Calu3 (cell line): ENCODE measurements around the gene SV2B. TPM values are rescaled to one million over a fixed set of nuclear protein-coding genes. Genes with fewer than 3 reads are reported as not detected.

Source experiments
- BruUV-seq: library from RNA; stranded (reverse); fragments of 400-500 nt; replicated peaks from 2 replicates; lab custom pipeline; 2021; lab: Mats Ljungman, UMichigan
- CTCF ChIA-PET: fragments of 300-600 bp; sonication (Branson Sonifier 250); formaldehyde crosslinking; loops from one replicate; lab custom pipeline; 2022; ENCODE audit warnings: antibody characterized with exemption; lab: Charles Lee
- DNase-seq: peaks from one replicate; pipeline ENCODE4 v3.0.0; 2022
- H3K27ac Mint-ChIP-seq: one replicate; pipeline ENCODE4 v1.8.0; 2022; ENCODE audit warnings: mixed read lengths; ENCODE audit not compliant: unreplicated experiment
- H3K27me3 Mint-ChIP-seq: one replicate; pipeline ENCODE4 v1.8.0; 2022; ENCODE audit warnings: mixed read lengths; ENCODE audit not compliant: unreplicated experiment
- H3K36me3 Mint-ChIP-seq: one replicate; pipeline ENCODE4 v1.8.0; 2022; ENCODE audit warnings: mild to moderate bottlenecking, moderate library complexity, mixed read lengths; ENCODE audit not compliant: insufficient read depth, unreplicated experiment
- H3K4me1 Mint-ChIP-seq: one replicate; pipeline ENCODE4 v1.8.0; 2022; ENCODE audit warnings: mild to moderate bottlenecking, low read depth, mixed read lengths; ENCODE audit not compliant: unreplicated experiment
- H3K4me3 Mint-ChIP-seq: one replicate; pipeline ENCODE4 v1.8.0; 2022; ENCODE audit warnings: mild to moderate bottlenecking, low read depth, moderate library complexity, mixed read lengths; ENCODE audit not compliant: unreplicated experiment
- H3K9me3 Mint-ChIP-seq: one replicate; pipeline ENCODE4 v1.8.0; 2022; ENCODE audit warnings: low read depth, mixed read lengths; ENCODE audit not compliant: unreplicated experiment
- intact Hi-C: fragments of 100-400 bp; cut with micrococcal nuclease; formaldehyde crosslinking; loops from one replicate; pipeline ENCODE4 v1.10.0; 2022; ENCODE audit not compliant: unreplicated experiment
- total RNA-seq: library from RNA; stranded (reverse); gene quantifications from 2 replicates; pipeline ENCODE4 v1.2.3, GENCODE V29; 2022
- TF ChIP-seq, protein P1 (sequence below): fragments of 200-600 bp; IDR thresholded peaks from one replicate; pipeline ENCODE4 v1.8.0; 2022; ENCODE audit warnings: antibody characterized with exemption; ENCODE audit not compliant: unreplicated experiment

The SV2B gene
- total RNA-seq, 1 experiment from 2014 or later = 2.2 TPM

GRCh38 chr15:91209318-91209717 lies 109.3 kb downstream of the SV2B start:
- no peaks in the 10 kb centered on the region for H3K36me3 Mint-ChIP-seq
- CTCF ChIA-PET = no interaction called here
- TF ChIP-seq, protein P1, sequence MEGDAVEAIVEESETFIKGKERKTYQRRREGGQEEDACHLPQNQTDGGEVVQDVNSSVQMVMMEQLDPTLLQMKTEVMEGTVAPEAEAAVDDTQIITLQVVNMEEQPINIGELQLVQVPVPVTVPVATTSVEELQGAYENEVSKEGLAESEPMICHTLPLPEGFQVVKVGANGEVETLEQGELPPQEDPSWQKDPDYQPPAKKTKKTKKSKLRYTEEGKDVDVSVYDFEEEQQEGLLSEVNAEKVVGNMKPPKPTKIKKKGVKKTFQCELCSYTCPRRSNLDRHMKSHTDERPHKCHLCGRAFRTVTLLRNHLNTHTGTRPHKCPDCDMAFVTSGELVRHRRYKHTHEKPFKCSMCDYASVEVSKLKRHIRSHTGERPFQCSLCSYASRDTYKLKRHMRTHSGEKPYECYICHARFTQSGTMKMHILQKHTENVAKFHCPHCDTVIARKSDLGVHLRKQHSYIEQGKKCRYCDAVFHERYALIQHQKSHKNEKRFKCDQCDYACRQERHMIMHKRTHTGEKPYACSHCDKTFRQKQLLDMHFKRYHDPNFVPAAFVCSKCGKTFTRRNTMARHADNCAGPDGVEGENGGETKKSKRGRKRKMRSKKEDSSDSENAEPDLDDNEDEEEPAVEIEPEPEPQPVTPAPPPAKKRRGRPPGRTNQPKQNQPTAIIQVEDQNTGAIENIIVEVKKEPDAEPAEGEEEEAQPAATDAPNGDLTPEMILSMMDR = no peak
- BruUV-seq = no TSS peak
- DNase-seq = no peak
- H3K27ac Mint-ChIP-seq = no peak overlapping the region
- H3K27me3 Mint-ChIP-seq = peaks cover 99% of the 10 kb centered on the region
- no peak overlapping the region for H3K4me3 Mint-ChIP-seq
- intact Hi-C loops = no loop called here
- H3K9me3 Mint-ChIP-seq = no peaks in the 10 kb centered on the region
- H3K4me1 Mint-ChIP-seq = no peaks in the 10 kb centered on the region

DNA sequence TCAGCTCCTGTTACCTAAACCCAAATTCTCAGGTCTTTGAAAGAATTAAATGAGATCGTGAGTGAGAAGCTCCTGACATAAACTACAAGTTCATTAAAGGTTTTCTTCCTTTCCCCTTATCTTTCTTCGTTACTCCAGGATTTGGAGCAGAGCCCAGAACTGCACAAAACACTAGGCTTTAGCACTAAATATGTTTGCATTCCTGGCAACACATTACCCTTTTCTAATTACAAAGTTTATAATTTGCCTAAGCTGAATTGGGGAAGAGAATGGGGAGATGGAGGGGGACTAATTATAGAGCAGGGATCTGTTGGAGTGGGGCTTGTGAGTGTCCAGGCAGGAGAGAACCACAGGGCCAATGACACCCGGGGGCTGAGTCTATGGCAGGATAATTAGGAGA lies 109.7 kb downstream of the SV2B start:
- Mint-ChIP-seq H3K4me1 (no peaks in the 10 kb centered on the region), H3K27ac (no peak overlapping the region), H3K27me3 (peaks cover 99% of the 10 kb centered on the region), H3K4me3 (no peak overlapping the region), H3K9me3 (no peaks in the 10 kb centered on the region), H3K36me3 (no peaks in the 10 kb centered on the region)
- TF ChIP-seq, protein P1 = no peak
- no TSS peak for BruUV-seq
- CTCF ChIA-PET = no interaction called here
- intact Hi-C loops = no loop called here
- DNase-seq = no peak

DNA sequence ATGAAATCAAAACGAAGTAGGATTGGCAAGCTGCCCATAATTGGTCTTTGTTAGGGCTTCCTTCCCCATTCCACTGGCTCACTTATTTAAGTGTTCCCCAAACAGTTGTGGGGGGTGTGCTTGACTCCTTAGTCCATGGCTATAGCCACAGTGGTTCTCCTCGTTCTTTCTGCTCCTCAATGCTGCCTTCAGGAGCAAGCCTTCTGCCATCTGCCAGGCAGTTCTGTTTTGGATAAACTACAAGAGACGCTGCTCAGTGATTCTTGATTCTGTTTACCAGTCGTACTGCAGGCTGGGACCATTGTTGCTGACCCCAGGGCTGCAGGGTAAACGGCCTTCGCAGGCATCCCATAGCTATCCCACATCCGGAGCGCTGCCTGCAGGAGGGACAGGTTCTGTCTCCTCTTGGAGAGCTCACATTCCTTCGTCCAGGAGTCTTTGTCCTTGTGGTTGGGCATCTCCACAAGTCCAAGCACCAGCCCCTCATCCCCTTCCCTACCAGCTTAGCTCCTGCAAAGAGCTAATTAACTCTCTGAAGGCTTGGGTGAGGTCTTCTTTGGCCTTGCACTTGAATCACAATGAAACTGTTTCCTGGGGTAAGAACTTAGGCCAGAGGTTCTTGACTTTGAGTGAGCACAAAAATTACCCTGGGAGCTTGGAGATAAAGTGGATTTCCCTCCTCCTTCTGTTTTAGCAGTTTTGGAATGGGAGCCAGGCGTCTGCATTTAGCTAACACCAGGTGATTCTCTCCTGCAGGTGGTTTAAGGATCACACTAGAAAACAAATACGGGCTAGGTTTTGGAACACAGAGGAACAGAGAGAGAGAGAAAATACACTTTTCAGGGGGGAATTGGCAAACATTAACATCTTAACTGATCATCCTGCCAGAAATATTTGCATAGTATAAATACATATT lies 114.9 kb downstream of the SV2B start:
- no peak overlapping the region for H3K4me3 Mint-ChIP-seq
- no peaks in the 10 kb centered on the region for H3K9me3 Mint-ChIP-seq
- DNase-seq = no peak
- TF ChIP-seq, protein P1 = no peak
- peaks cover 99% of the 10 kb centered on the region for H3K27me3 Mint-ChIP-seq
- no peaks in the 10 kb centered on the region for H3K36me3 Mint-ChIP-seq
- H3K4me1 Mint-ChIP-seq = no peaks in the 10 kb centered on the region
- no peak overlapping the region for H3K27ac Mint-ChIP-seq
- no TSS peak for BruUV-seq
- CTCF ChIA-PET = no interaction called here
- intact Hi-C loops = no loop called here

- TF ChIP-seq, protein P1 = no peak
- H3K9me3 Mint-ChIP-seq = no peaks in the 10 kb centered on the region
- CTCF ChIA-PET = no interaction called here
- BruUV-seq = no TSS peak
- no peak overlapping the region for H3K27ac Mint-ChIP-seq
- DNase-seq = no peak
- H3K4me1 Mint-ChIP-seq = no peaks in the 10 kb centered on the region
- H3K27me3 Mint-ChIP-seq = peaks cover 99% of the 10 kb centered on the region
- intact Hi-C loops = no loop called here
- no peaks in the 10 kb centered on the region for H3K36me3 Mint-ChIP-seq
- H3K4me3 Mint-ChIP-seq = no peak overlapping the region
These were observed 115.9 kb downstream of the SV2B start for GRCh38 chr15:91216000-91216399.
